GM12865 (cell line): ENCODE measurements around the gene PHACTR4.
"Not testable (repeated sequence)": the region's sequence is repeated elsewhere in the genome, so short reads cannot be mapped to it uniquely, and the experiment has no call there.

ENCODE experiments used
- DNase-seq: peaks from one replicate; pipeline ENCODE4 v3.0.0; 2010; ENCODE audit warnings: low read depth
- H3K4me3 ChIP-seq: 2 replicates; pipeline ENCODE4 v1.5.1; 2011; ENCODE audit warnings: mild to moderate bottlenecking, low read depth, low read length, control low read depth
- CTCF ChIP-seq: IDR thresholded peaks from 2 replicates; pipeline ENCODE4 v1.5.1; 2011; ENCODE audit warnings: low read length, control low read depth, low read depth, inconsistent platforms; ENCODE audit not compliant: insufficient read depth; ENCODE audit errors: missing control alignments

The PHACTR4 gene

GRCh38 chr1:28371010-28371377 lies 1.5 kb downstream of the PHACTR4 start:
- H3K4me3 ChIP-seq: peak overlapping the region; percentile 88
- TF ChIP-seq CTCF: no peak
- no peak for DNase-seq

- DNase-seq, H3K4me3 ChIP-seq: not testable (repeated sequence)
Observed at GRCh38 chr1:28373450-28373849, 3.9 kb downstream of the PHACTR4 start.

GRCh38 chr1:28374297-28374696 lies 4.8 kb downstream of the PHACTR4 start:
- no peak for TF ChIP-seq CTCF
- DNase-seq: no peak

GRCh38 chr1:28375598-28375997 lies 6.1 kb downstream of the PHACTR4 start:
- H3K4me3 ChIP-seq, DNase-seq: not testable (repeated sequence)

More at GRCh38 chr1:28374297-28374696, 4.8 kb downstream of the PHACTR4 start:
- H3K4me3 ChIP-seq: no peak overlapping the region

- not testable (repeated sequence) for H3K4me3 ChIP-seq, DNase-seq
Observed at GRCh38 chr1:28376195-28376594, 6.7 kb downstream of the PHACTR4 start.

GRCh38 chr1:28378906-28379305 lies 9.4 kb downstream of the PHACTR4 start:
- DNase-seq: no peak
- no peak overlapping the region for H3K4me3 ChIP-seq
- no peak for TF ChIP-seq CTCF

- H3K4me3 ChIP-seq: no peak overlapping the region
- no peak for DNase-seq
- TF ChIP-seq CTCF: no peak
Observed at GRCh38 chr1:28380394-28380793, 10.9 kb downstream of the PHACTR4 start.

GRCh38 chr1:28383785-28384184 lies 14.2 kb downstream of the PHACTR4 start:
- not testable (repeated sequence) for DNase-seq, H3K4me3 ChIP-seq

- DNase-seq: no peak
- no peak overlapping the region for H3K4me3 ChIP-seq
- TF ChIP-seq CTCF: no peak
Observed at GRCh38 chr1:28392027-28392652, 22.6 kb downstream of the PHACTR4 start.
